ENCODE data around the gene TSPEAR. TPM values are rescaled to one million over a fixed set of nuclear protein-coding genes. Genes with fewer than 3 reads are reported as not detected.

The TSPEAR gene
- total RNA-seq, 1 experiment from 2014 or later, result not detected

DNA sequence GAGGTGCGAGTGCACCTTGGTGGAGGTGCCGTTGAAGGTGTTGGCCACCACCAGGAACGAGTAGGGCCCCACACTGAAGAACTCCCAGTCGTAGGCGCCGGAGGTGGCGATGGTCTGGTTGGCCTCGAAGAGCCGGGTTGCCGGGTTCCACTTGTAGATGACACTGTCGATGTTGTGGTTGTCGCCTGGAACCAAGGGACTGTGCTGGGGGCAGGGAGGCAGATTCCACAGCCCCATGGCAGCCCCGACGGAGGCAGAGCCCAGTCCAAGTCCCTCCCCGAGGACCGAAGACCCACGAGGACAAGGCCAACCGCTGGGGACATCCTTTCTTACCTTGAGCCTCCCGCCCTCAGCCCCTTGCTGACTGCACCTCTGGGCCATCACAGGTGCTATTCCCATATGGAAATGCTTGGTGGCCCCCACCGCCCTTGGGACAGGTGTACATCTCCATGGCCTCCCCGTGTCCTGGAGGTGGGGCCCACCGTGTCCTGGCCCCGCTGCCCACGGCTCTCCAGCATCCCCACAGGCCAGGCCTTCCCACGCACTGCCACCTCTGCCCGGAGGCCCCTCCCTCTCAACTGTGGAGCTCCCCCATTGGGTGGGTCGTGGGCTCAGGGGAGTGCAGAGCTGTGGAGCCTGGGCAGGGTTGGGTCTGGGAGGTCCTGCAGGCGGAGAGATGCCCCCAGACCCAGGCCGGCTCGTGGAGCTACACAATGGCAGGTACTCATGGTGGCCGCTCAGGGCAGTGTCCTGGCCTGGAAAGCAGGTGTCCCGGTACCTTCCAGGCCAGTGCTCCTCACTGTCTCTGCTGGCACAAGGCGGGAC lies 189.2 kb downstream of the TSPEAR start:
- Histone ChIP-seq H3K27ac (ENCODE audit: low read length) (no peak overlapping the region), H3K9me3 (ENCODE audit: control insufficient read depth, insufficient read depth, low read depth, low read length) (no peaks in the 10 kb centered on the region), H3K4me1 (ENCODE audit: control insufficient read depth, insufficient read depth, low read length) (no peaks in the 10 kb centered on the region), H3K27me3 (ENCODE audit: control insufficient read depth, insufficient read depth, low read length) (no peaks in the 10 kb centered on the region), H3K36me3 (ENCODE audit: control insufficient read depth, insufficient read depth, low read length) (peaks cover 2% of the 10 kb centered on the region; the same call in 1 of the 2 replicates), H3K4me3 (ENCODE audit: low read depth in 2 of 2, low read length in 2 of 2) (no peak overlapping the region)
- ChIA-PET CTCF (interaction anchor here (0.6 kb wide), 1 partner anchor 220 kb away, joined by 3 read pairs; no protein-coding TSS in a partner anchor), POLR2A (no interaction called here)
- TF ChIP-seq, protein P1, sequence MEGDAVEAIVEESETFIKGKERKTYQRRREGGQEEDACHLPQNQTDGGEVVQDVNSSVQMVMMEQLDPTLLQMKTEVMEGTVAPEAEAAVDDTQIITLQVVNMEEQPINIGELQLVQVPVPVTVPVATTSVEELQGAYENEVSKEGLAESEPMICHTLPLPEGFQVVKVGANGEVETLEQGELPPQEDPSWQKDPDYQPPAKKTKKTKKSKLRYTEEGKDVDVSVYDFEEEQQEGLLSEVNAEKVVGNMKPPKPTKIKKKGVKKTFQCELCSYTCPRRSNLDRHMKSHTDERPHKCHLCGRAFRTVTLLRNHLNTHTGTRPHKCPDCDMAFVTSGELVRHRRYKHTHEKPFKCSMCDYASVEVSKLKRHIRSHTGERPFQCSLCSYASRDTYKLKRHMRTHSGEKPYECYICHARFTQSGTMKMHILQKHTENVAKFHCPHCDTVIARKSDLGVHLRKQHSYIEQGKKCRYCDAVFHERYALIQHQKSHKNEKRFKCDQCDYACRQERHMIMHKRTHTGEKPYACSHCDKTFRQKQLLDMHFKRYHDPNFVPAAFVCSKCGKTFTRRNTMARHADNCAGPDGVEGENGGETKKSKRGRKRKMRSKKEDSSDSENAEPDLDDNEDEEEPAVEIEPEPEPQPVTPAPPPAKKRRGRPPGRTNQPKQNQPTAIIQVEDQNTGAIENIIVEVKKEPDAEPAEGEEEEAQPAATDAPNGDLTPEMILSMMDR (IDR thresholded peaks at IDR 0.05), result no peak
- DNase-seq (ENCODE audit: low read depth, low spot score), result no peak
- in situ Hi-C loops (cut with HindIII; ENCODE audit: low pct_unique_long_range_greater_than_20kb, low sequenced_read_pairs), result no loop called here
- ATAC-seq, result no peak
- intact Hi-C loops (cut with micrococcal nuclease; ENCODE audit: unreplicated experiment), result no loop called here
- no TSS peak for BruUV-seq (replicated peaks)

DNA sequence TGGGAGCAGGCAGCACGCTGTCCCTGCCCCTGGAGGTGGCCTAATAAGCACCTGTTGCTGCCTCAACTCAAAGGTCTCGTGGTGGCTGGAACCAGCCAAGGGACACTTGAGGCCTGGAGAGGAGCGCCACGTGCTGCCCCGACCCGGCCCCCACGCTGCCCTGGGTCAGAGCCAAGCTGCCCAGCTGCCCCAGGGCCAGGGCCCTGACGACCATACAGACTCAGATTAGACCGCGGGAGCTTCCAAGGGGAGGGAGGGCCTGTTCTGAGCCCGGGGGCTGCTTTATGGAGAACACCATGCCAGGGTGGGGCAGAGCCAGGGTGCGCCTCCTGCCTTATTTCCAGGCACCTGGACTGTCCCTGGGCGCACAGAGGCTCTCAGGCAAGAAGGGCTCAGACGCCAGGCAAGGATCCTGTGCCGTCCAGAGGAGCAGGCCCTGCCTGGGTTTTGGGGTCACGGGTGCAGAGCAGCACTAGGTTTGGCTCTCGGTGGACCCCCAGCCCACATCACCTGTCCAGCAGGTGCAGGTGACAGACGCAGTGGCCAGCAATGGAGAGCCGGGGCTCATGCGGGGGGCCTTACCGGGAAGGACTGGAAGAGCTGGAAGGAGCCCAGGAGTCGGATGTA lies 190.0 kb downstream of the TSPEAR start:
- no TSS peak for BruUV-seq (replicated peaks)
- intact Hi-C loops (cut with micrococcal nuclease; ENCODE audit: unreplicated experiment), result no loop called here
- Histone ChIP-seq H3K27me3 (ENCODE audit: control insufficient read depth, insufficient read depth, low read length) (no peaks in the 10 kb centered on the region), H3K27ac (ENCODE audit: low read length) (no peak overlapping the region), H3K9me3 (ENCODE audit: control insufficient read depth, insufficient read depth, low read depth, low read length) (no peaks in the 10 kb centered on the region), H3K36me3 (ENCODE audit: control insufficient read depth, insufficient read depth, low read length) (peaks cover 2% of the 10 kb centered on the region; the same call in 1 of the 2 replicates), H3K4me1 (ENCODE audit: control insufficient read depth, insufficient read depth, low read length) (no peaks in the 10 kb centered on the region), H3K4me3 (ENCODE audit: low read depth in 2 of 2, low read length in 2 of 2) (no peak overlapping the region)
- CTCF ChIA-PET, result no interaction called here
- ATAC-seq (no peak), DNase-seq (ENCODE audit: low read depth, low spot score) (no peak)
- POLR2A ChIA-PET, result no interaction called here
- TF ChIP-seq, protein P2, sequence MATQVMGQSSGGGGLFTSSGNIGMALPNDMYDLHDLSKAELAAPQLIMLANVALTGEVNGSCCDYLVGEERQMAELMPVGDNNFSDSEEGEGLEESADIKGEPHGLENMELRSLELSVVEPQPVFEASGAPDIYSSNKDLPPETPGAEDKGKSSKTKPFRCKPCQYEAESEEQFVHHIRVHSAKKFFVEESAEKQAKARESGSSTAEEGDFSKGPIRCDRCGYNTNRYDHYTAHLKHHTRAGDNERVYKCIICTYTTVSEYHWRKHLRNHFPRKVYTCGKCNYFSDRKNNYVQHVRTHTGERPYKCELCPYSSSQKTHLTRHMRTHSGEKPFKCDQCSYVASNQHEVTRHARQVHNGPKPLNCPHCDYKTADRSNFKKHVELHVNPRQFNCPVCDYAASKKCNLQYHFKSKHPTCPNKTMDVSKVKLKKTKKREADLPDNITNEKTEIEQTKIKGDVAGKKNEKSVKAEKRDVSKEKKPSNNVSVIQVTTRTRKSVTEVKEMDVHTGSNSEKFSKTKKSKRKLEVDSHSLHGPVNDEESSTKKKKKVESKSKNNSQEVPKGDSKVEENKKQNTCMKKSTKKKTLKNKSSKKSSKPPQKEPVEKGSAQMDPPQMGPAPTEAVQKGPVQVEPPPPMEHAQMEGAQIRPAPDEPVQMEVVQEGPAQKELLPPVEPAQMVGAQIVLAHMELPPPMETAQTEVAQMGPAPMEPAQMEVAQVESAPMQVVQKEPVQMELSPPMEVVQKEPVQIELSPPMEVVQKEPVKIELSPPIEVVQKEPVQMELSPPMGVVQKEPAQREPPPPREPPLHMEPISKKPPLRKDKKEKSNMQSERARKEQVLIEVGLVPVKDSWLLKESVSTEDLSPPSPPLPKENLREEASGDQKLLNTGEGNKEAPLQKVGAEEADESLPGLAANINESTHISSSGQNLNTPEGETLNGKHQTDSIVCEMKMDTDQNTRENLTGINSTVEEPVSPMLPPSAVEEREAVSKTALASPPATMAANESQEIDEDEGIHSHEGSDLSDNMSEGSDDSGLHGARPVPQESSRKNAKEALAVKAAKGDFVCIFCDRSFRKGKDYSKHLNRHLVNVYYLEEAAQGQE (IDR thresholded peaks at IDR 0.05; ENCODE audit: insufficient read depth in 1 of 2, low read depth in 2 of 2, low read length in 1 of 2), result no peak
- TF ChIP-seq, protein P1 (IDR thresholded peaks at IDR 0.05), result no peak
- TF ChIP-seq POLR2AphosphoS5 (IDR thresholded peaks at IDR 0.05; ENCODE audit: low read depth, low read length) (no peak), SIN3A (IDR thresholded peaks at IDR 0.05; ENCODE audit: borderline replicate concordance, insufficient read depth, low read depth, low read length) (no peak), TCF7L2 (IDR thresholded peaks at IDR 0.05; ENCODE audit: low read depth, low read length) (no peak)
- in situ Hi-C loops (cut with HindIII; ENCODE audit: low pct_unique_long_range_greater_than_20kb, low sequenced_read_pairs), result no loop called here
